Vagina (tissue), 2 donors: ENCODE results near the gene RPL5. TPM values are rescaled to one million over a fixed set of nuclear protein-coding genes. Genes with fewer than 3 reads are reported as not detected.

ENCODE experiments used
- DNase-seq, 2 donors: peaks; one replicate each; pipeline ENCODE4 v3.0.0-alpha.2; 2017; ENCODE audit errors: extremely low spot score in 2 of 2
- H3K27ac ChIP-seq: fragments of 200-600 bp; sonication (generic); one replicate; pipeline ENCODE4 v1.5.1; 2019
- H3K27me3 ChIP-seq: fragments of 200-600 bp; sonication (generic); one replicate; pipeline ENCODE4 v1.5.1; 2019
- H3K36me3 ChIP-seq, 2 donors: fragments of 200-600 bp; sonication (generic); one replicate each; pipeline ENCODE4 v1.5.1; 2017 to 2019
- H3K4me1 ChIP-seq: fragments of 200-600 bp; sonication (generic); one replicate; pipeline ENCODE4 v1.5.1; 2019
- H3K4me3 ChIP-seq, 2 donors: fragments of 200-600 bp; sonication (generic); 1 replicate in 1 of 2; 2 replicates in 1 of 2; pipeline ENCODE4 v1.5.1; 2016 to 2019
- H3K9me3 ChIP-seq: fragments of 200-600 bp; sonication (generic); one replicate; pipeline ENCODE4 v1.5.1; 2019
- CTCF ChIP-seq, 3 experiments: fragments of 450-650 bp in 2 of 3; fragments of 200-600 bp in 1 of 3; sonication (generic) in 1 of 3; IDR thresholded peaks; one replicate each; pipeline ENCODE4 v1.5.1; 2017 to 2019; ENCODE audit warnings: antibody characterized with exemption in 3 of 3, mild to moderate bottlenecking in 2 of 3, moderate library complexity in 2 of 3
- POLR2A ChIP-seq, 2 donors: fragments of 450-650 bp; IDR thresholded peaks; one replicate each; pipeline ENCODE4 v1.6.1; 2017; ENCODE audit warnings: antibody characterized with exemption in 2 of 2, mild to moderate bottlenecking in 2 of 2, moderate library complexity in 2 of 2
- POLR2AphosphoS5 ChIP-seq, 2 donors: sonication (generic); formaldehyde crosslinking; IDR thresholded peaks; one replicate each; pipeline ENCODE4 v1.9.0; 2017; ENCODE audit warnings: antibody characterized with exemption in 2 of 2, mild to moderate bottlenecking in 2 of 2, low read depth in 1 of 2; ENCODE audit not compliant: insufficient read depth in 1 of 2
- intact Hi-C: fragments of 100-400 bp; cut with DNase I; formaldehyde crosslinking; loops from one replicate; pipeline ENCODE4 v1.15.1; 2023
- total RNA-seq: library from RNA; depleted of rRNA; stranded (reverse); fragments of >200 nt; gene quantifications from one replicate; pipeline ENCODE4 v1.2.3, GENCODE V29; 2016

Gene RPL5
- total RNA-seq, 1 donor from 2014 or later = 1,502 TPM

- H3K4me1 ChIP-seq = peaks cover 9% of the 10 kb centered on the region
- no peak for DNase-seq
- H3K27me3 ChIP-seq = no peaks in the 10 kb centered on the region
- peaks cover 0 to 55% of the 10 kb centered on the region in 2 donors for H3K36me3 ChIP-seq
- no peaks in the 10 kb centered on the region for H3K9me3 ChIP-seq
- H3K4me3 ChIP-seq = no peak overlapping the region
- TF ChIP-seq POLR2AphosphoS5 (IDR thresholded peaks at IDR 0.05; ENCODE audit: insufficient read depth in 1 of 2, low read depth in 1 of 2) (no peak), POLR2A (IDR thresholded peaks at IDR 0.05) (no peak), CTCF (IDR thresholded peaks at IDR 0.05) (no peak)
- H3K27ac ChIP-seq = no peak overlapping the region
- intact Hi-C loops = no loop called here
Observed at GRCh38 chr1:92843429-92844352, 11.9 kb downstream of the RPL5 start.

GRCh38 chr1:92844439-92844838, 12.6 kb downstream of the RPL5 start:
- Histone ChIP-seq H3K4me1 (peaks cover 1% of the 10 kb centered on the region), H3K9me3 (no peaks in the 10 kb centered on the region), H3K4me3 (no peak overlapping the region), H3K27me3 (no peaks in the 10 kb centered on the region), H3K27ac (no peak overlapping the region), H3K36me3 (peaks cover 0 to 50% of the 10 kb centered on the region in 2 donors)
- intact Hi-C loops = no loop called here
- DNase-seq = no peak
- TF ChIP-seq POLR2AphosphoS5 (IDR thresholded peaks at IDR 0.05; ENCODE audit: insufficient read depth in 1 of 2, low read depth in 1 of 2) = no peak
- no peak for TF ChIP-seq POLR2A (IDR thresholded peaks at IDR 0.05)
- TF ChIP-seq CTCF (IDR thresholded peaks at IDR 0.05) = no peak

- TF ChIP-seq CTCF (IDR thresholded peaks at IDR 0.05) = no peak
- no peaks in the 10 kb centered on the region for H3K4me1 ChIP-seq
- H3K27me3 ChIP-seq = no peaks in the 10 kb centered on the region
- no peak for DNase-seq
- H3K9me3 ChIP-seq = no peaks in the 10 kb centered on the region
- intact Hi-C loops = no loop called here
- H3K27ac ChIP-seq = no peak overlapping the region
- H3K4me3 ChIP-seq = no peak overlapping the region
- H3K36me3 ChIP-seq = peaks cover 0 to 35% of the 10 kb centered on the region in 2 donors
Observed at GRCh38 chr1:92845908-92846307, 14.1 kb downstream of the RPL5 start.

- intact Hi-C loops = no loop called here
- H3K27ac ChIP-seq = no peak overlapping the region
- no peaks in the 10 kb centered on the region for H3K4me1 ChIP-seq
- TF ChIP-seq POLR2AphosphoS5 (IDR thresholded peaks at IDR 0.05; ENCODE audit: insufficient read depth in 1 of 2, low read depth in 1 of 2) (no peak), POLR2A (IDR thresholded peaks at IDR 0.05) (no peak), CTCF (IDR thresholded peaks at IDR 0.05) (no peak)
- H3K4me3 ChIP-seq = no peak overlapping the region
- no peak for DNase-seq
- no peaks in the 10 kb centered on the region for H3K9me3 ChIP-seq
- H3K27me3 ChIP-seq = no peaks in the 10 kb centered on the region
- peaks cover 0 to 12% of the 10 kb centered on the region in 2 donors for H3K36me3 ChIP-seq
Observed at GRCh38 chr1:92848201-92848600, 16.4 kb downstream of the RPL5 start.

- DNase-seq = no peak
- intact Hi-C loops = no loop called here
- Histone ChIP-seq H3K36me3 (no peaks in the 10 kb centered on the region), H3K27me3 (no peaks in the 10 kb centered on the region), H3K27ac (no peak overlapping the region), H3K9me3 (no peaks in the 10 kb centered on the region), H3K4me3 (no peak overlapping the region), H3K4me1 (no peaks in the 10 kb centered on the region)
- no peak for TF ChIP-seq POLR2AphosphoS5 (IDR thresholded peaks at IDR 0.05; ENCODE audit: insufficient read depth in 1 of 2, low read depth in 1 of 2)
- TF ChIP-seq POLR2A (IDR thresholded peaks at IDR 0.05) = no peak
- TF ChIP-seq CTCF (IDR thresholded peaks at IDR 0.05) = no peak
Observed at GRCh38 chr1:92850019-92850418, 18.2 kb downstream of the RPL5 start.
